ENCODE data around the gene ZNG1A. TPM values are rescaled to one million over a fixed set of nuclear protein-coding genes. Genes with fewer than 3 reads are reported as not detected.
A peak's percentile ranks its signal among the peaks of the same experiment; 100 is the strongest.
"Not testable (repeated sequence)": the region's sequence is repeated elsewhere in the genome, so short reads cannot be mapped to it uniquely, and the experiment has no call there.

The ZNG1A gene
- 10 to 100 TPM; 21.5 to 24.3 (median 23.6) TPM for polyA plus RNA-seq

DNA sequence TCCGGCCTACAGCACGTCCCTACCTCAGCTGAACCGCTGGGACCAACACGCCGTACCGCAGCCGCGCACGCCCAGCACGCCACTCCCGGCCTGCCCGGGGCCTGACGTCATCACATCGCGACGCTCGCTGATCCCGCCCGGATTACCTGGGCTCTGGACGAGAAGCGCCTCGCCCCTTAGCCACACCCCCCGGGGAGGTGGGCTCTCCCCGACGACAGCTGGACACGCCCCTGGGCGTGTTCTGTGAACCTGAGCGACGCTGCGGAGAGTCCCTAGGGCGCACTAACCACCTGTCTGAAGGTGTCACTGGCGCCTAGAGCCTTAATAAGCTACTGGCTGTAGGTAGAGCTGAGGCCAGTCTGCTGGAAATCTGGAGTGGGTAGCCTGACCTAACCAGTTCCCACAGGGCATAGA is at the start of gene ZNG1A:
Gene ZNG1A (minus strand): TSS at position 87 of the 414 bp plus-strand sequence. CDS start 87 bp downstream, outside the sequence.
- WGBS, 3 donors: 0 to 1% (median 0%) methylated on average over 10 to 20 of the region's 32 CpGs
- H3K27ac ChIP-seq (ENCODE audit: low read depth, low read length): not testable (repeated sequence)

DNA sequence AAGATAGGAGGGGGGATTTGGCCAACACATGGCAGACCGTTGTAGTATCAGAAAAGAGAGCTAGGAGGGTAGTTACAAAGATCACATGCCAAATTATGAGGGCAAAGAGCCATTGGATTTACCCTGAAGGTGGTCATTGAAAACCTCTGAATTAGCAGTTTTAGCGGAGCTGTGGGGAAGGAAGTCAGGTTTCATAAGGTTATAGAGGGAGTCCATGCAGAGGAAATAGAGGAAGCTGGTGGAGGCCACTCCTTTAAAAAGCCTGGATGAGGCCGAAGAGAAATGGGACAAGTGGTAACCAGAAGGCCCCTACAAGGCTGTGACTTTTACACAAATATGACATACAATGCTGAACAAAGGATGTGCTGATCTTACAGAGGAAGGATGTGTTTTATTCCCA is 49.0 kb upstream of the ZNG1A start:
- H3K27ac ChIP-seq (ENCODE audit: low read depth, low read length): no peak overlapping the region
- WGBS, 3 donors: 44 to 85% (median 44%) methylated on average over 3 of the region's 3 CpGs

DNA sequence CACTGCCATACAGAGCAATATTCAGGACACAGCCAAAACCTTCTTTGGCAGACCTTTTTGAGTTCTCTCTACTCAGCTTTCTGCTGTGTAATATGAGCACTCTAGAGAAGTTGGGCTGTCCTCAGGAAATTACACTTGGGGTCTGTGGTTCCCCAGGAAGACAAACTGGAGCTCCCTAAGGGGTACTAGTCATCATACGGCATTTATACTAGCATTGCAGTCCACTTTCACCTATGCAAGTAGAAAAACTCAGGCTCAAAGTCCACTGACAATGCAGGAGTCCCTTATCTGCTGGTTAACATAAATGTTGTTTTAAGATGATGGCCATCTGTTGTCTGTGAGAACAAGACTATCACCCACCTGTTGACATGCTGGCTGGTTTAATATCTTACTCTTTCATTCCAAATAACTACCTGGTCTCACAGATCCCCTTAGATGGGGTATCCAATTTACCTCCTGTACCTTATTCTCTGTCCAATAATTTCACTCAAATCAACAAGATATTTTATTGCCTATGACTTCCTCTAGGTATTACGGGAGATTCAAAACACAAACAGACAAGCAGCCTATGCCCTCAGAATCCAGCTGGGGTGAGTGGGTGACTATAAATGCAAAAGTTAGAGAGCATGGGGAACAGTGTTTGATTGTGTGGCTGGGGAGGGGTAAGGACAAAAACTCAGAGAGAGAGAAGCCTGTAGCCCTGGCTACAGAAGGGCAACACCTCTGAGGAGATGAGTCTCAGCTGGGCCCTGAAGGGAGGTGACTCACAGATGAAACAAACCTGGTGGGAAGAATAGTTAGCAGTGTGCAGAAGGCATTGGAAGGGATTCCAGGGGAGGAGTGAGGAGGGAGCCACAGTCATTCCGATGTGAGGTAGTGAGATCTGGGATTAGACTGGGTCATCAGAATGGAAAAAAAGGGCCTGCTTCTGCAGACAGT is 46.0 kb upstream of the ZNG1A start:
- WGBS, 3 donors: 58 to 61% (median 58%) methylated on average over 3 of the region's 3 CpGs
- no peak overlapping the region for H3K27ac ChIP-seq (ENCODE audit: low read depth, low read length)

DNA sequence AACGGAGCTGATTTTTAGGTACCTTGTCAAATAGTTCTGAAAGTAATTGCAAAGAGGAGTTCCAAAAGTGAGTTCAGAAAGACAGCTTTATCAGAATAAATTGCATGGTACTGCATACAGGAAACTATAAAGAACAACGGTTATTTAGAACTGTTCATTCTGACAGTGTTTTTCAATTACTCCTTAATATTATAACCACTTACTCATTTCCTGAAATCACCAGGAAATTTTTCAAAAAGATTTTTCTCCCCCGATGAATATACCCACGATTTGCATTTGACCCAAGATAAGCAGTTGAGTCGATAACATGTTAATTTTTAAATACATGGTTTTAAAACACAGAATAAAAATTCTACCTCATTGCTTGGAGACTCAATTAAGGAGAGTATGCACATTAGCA is 45.2 kb upstream of the ZNG1A start:
- WGBS, 3 donors: 36 to 60% (median 41%) methylated on average over 5 of the region's 5 CpGs

DNA sequence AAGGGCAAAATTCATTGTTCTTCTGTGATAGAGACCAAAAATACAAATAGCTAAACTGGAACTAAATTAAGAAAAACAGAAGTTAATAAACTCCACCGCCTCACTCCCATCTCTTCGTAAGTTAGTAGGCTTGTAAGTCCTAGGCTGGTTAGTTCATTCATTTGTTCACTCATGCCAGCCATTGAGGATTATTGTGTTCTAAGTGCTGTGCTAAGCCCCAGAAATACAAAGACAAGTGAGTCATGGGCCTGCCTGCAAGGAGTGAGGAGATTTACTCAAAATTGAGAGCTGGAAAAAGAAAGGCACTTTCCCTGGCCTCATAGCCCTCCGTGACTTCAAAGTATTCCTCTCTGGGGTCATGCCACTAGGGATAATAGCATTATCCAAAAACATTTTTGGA is 44.3 kb upstream of the ZNG1A start:
- 54 to 89% (median 64%) methylated on average over 3 of the region's 3 CpGs for WGBS, 3 donors
- no peak overlapping the region for H3K27ac ChIP-seq (ENCODE audit: low read depth, low read length)

More for the DNA sequence above, 45.2 kb upstream of the ZNG1A start:
- H3K27ac ChIP-seq (ENCODE audit: low read depth, low read length): no peak overlapping the region

DNA sequence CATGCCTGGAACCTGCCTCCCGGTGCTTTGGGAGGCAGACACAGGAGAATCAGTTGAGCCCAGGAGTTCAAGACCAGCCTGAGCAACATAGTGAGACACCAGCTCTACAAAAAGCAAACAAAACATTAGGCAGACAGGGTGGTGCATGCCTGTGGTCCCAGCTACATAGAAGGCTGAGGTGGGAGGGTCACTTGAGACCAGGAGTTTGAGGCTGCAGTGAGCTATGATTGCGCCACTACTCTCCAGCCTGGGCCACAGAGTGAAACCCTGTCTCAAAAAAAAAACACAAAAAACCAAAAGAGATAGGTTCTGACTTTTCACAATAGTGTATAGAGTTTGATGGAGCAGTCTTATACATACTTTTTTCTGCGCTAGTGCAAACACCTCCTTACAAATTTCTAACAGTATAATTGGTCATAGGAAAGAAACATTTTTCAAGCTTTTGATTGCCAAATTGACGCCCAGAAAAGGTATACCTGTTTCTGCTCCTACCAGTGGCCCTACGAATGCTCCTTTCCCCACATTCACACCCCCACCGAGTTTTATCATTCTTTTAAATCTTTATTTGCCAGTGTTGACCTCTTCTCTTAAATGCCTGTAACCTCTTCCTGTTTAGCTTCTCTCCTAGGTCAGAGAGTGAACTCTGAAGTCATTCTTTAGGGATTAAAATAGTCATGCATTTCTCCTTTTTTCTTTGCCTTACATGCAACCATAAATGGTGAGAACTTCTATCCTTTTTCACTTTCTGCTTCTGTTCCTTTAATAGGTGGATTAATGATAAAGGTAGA is 43.3 kb upstream of the ZNG1A start:
- no peak overlapping the region for H3K27ac ChIP-seq (ENCODE audit: low read depth, low read length)
- 51 to 76% (median 62%) methylated on average over 6 of the region's 6 CpGs for WGBS, 3 donors

DNA sequence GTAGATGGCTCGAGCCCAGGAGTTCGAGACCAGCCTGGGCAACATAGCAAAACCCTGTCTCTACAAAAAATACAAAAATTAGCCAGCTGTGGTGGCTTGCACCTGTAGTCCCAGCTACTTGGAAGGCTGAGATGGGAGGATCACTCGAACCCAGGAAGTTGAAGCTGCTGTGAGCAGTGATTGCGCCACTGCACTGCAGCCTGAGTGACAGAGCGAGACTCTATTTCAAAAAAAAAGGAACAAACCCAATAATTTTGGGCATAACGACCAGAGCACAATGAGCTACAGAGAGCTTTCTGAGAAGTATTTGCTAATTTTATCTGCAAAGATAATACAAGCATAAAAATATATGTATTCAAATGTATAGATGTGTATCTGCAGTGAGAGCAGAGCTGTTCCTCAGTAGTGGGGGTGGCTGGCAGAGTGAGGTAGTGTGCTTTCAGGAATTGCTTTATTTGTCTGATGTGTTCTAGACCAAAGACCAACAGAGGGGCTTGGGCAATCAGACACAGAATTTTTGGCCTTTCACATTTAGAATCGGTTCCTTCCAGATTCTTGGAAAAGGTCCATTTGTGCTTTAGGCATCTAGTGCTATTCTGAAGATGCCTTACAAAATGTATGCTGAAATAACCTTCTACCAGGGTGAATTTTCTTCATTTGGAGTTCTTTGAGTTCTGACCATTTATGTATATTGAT is 41.0 kb upstream of the ZNG1A start:
- 58 to 86% (median 69%) methylated on average over 7 of the region's 7 CpGs for WGBS, 3 donors
- H3K27ac ChIP-seq (ENCODE audit: low read depth, low read length): no peak overlapping the region

DNA sequence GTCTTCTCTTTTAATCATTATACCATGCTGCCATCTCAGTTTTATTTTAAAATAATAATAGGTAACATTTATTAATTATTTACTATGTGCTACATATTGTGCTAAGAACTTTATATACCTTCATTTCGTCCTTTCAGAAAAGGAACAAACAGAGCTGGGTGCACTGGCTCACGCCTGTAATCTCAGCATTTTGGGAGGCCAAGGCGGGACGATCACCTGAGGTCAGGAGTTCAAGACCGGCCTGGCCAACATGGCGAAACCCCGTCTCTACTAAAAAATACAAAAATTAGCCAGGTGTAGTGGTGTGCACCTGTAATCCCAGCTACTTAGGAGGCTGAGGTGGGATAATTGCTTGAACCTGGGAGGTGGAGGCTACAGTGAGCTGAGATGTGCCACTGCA is 40.2 kb upstream of the ZNG1A start:
- not testable (repeated sequence) for H3K27ac ChIP-seq (ENCODE audit: low read depth, low read length)
- 92 to 93% (median 92%) methylated on average over 7 of the region's 7 CpGs for WGBS, 3 donors

DNA sequence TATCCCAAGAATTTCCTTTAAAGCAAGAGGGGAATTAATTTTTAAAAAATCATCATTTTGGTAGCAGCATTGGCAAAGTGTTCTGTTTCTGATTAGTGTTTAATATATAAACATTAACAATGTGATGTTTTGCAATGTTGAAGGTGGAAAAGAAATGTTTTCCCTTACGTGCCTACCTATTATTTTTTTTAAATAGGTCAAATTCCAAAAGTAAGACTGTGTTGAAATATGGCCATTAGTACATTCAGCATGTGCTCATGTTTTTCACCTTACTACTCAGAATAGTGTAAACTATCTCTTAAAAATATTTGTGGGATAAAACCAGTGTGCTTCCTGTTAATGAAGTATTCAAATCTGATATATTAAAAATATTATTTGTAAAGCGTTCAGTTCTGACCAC is 39.1 kb upstream of the ZNG1A start:
- H3K27ac ChIP-seq (ENCODE audit: low read depth, low read length): no peak overlapping the region
- WGBS, 3 donors: 74 to 80% (median 75%) methylated on average over 2 of the region's 2 CpGs

DNA sequence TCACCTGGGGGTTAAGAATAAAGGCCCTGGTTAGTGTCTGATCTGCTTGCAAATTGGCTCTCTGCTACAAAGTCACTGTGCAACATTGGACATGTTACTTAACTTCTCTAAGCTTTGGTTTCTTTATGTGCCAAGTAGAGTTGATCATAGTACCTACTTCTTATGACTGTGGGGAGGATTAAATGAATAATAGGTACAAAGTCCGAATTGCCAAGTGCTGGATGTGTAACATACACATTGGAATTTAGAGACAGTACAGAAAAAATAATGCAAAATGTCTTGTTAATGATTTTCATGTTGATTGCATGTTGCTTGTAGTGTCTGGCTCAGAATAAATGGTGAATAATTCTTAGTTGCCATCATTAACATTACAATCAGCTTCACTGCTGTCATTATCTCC is 38.0 kb upstream of the ZNG1A start:
- WGBS, 3 donors: 52 to 93% (median 84%) methylated on average over 1 of the region's 1 CpG
- no peak overlapping the region for H3K27ac ChIP-seq (ENCODE audit: low read depth, low read length)

DNA sequence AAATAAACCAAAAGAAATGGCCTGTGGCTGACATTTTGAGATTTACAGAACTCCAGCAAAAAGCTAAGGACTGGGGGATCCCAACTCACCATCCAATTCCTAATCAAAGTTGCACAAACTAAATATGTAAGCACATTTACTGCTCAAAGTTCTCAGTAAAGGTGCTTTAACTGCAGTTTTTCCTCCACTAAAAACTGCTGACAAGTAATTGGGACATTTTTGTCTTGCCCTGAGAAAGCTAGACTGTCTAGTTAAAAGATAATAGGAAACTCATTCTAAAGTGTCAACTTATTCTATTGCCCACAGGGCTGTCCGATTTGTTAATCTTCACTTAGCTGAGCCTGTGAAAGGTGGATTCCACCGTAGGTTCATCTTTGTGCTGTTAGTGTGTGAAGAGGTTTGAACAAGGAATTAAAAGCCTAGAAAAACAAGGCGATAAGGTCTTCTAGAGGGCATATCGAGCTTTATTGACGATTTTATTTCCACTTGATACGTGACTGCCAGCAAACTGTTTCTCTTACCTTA is 36.8 kb upstream of the ZNG1A start:
- H3K27ac ChIP-seq (ENCODE audit: low read depth, low read length): peak overlapping the region; percentile 76
- WGBS, 3 donors: 49 to 65% (median 52%) methylated on average over 6 of the region's 6 CpGs

DNA sequence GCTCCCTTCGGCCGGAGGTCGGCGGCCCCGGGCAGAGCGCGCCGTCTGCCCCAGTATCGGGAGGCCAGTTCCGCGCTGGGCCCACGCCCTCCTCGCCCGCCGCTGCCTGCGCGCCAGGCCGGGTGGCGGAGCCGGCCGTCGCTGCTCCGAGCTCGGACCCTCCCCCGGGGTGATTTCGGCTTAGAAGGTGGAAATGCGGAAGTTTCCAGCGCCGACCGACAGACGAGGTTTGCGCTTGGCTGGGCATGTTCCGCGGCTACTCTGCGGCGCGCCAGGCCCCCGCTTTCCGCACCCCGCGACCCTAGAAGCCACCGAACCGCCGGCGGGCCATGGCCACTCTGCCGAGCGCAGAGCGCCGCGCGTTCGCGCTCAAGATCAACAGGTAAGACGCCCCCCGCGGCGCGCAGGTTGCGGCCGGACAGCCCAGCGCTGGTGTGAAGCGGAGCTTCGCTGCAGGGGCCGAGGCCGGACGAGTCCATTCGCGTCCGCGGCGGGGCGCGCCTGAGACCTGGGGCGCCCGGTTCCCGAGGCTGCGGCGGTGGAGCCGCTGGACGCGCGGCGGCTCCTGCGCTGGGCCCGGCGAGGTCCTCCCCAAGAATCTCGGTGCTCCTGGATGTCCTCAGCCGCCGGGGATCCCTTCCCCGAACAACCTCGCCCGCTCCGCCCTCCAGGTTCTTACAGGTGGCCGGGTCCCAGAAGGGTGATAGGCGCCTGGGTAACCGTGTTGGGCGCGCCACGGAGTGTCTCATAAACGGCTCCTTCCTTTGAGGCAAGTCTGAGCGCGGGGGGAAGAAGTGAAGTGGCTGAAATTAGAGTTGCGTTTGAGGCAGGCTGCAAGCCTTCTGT is 36.0 kb upstream of the ZNG1A start, which contains the start of gene DOCK8:
Gene DOCK8 (plus strand): TSS at position 218 of the 846 bp plus-strand sequence. CDS start 112 bp downstream, at position 330.
- H3K27ac ChIP-seq (ENCODE audit: low read depth, low read length): peak within 1 kb of the TSS; percentile 76
- WGBS, 3 donors: 0 to 1% (median 0%) methylated on average over 95 to 103 of the region's 103 CpGs

DNA sequence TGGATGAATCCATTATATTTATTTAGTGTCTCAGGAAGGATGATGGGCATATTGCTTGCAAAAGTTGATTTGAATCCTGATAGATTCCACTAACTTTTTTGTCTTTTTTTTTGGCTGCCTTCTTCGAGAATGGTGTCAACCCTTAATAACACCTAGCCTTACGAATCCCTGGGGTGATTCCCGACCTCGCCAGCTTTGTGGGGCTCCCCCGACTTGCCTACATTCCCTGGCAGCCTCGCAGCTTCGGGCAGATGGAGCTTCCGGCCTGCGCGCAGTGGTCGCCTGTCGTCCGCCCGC is 35.4 kb upstream of the ZNG1A start:
- no peak overlapping the region for H3K27ac ChIP-seq (ENCODE audit: low read depth, low read length)
- WGBS, 3 donors: 1 to 4% (median 1%) methylated on average over 14 of the region's 14 CpGs

DNA sequence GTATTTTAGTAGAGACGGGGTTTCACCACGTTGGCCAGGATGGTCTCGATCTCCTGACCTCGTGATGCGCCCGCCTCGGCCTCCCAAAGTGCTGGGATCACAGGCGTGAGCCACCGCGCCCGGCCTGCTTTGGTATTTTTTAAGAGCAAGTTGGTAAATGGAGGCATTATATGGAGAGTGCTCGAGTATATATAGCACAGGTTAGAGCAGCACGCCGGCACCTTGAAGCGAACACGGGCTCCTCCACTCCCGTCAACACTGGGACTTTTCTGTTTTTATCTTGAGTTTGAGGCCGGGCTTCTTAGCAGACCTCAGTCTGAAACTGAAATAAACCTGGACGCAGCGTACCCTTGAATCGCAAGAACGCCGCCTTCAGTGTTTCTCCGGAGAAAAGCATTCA is 35.0 kb upstream of the ZNG1A start:
- not testable (repeated sequence) for H3K27ac ChIP-seq (ENCODE audit: low read depth, low read length)
- 85 to 89% (median 88%) methylated on average over 24 of the region's 24 CpGs for WGBS, 3 donors

DNA sequence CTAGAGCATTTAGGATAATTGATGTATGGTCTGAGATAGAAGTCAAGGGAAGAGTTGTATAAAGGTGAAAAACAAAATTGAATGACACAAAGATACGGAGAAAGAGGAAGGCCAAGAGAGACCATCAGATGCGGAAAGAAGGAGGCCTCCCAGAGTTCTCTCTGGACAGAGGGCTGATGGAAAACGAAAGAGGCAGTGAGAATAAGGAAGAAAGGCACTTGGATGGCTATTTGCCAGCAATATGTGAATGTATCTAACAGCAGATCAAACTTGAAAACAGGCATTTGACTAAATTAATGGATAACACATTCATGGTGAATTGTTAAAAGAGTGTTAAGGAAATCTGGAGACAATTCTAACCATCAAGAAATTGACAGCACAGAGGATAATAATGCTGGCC is 33.4 kb upstream of the ZNG1A start:
- WGBS, 3 donors: 50 to 86% (median 64%) methylated on average over 3 of the region's 3 CpGs
- no peak overlapping the region for H3K27ac ChIP-seq (ENCODE audit: low read depth, low read length)

DNA sequence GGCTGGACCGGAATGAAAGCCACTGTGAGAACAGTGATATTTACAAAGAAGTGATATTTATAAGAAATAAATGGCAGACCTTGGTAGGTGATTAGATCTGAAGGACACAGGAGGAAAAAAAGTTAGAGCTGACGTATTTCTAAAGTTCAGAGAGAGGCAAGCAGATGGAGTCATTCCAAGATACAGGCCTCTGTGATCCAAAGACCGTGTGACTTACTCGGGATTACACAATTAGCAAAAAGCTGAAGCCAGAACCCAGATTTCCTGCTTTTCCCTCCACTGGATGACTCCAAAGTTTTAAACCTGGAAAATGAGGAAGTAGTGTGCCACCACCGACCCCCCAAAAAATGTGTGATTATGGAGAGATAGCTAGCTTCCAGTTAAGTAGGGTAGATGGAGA is 32.7 kb upstream of the ZNG1A start:
- WGBS, 3 donors: 31 to 42% (median 34%) methylated on average over 4 to 5 of the region's 5 CpGs
- H3K27ac ChIP-seq (ENCODE audit: low read depth, low read length): no peak overlapping the region

DNA sequence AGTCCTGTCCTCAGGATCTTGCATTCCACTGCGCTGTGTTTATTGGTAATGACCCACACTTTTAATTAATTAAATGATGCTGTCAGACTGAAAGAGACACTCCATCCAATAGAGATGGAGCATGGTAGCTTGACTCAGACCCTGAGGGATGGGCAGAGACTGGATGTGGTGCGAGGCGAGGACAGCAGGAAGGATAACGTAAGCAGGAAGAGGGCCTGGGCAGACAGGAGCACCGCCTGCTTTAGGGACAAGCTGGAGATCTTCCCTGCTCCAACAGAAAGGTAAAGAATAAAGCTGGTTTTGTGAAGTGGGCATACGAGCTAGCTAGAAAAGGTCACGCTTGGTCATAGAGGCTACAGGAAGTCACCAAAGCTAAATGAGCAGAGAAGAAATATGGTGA is 32.2 kb upstream of the ZNG1A start:
- no peak overlapping the region for H3K27ac ChIP-seq (ENCODE audit: low read depth, low read length)
- WGBS, 3 donors: 62 to 87% (median 70%) methylated on average over 7 of the region's 7 CpGs
